Esophagus squamous epithelium (tissue), 5 donors: Measurements from ENCODE around the gene BGN. TPM values are rescaled to one million over a fixed set of nuclear protein-coding genes. Genes with fewer than 3 reads are reported as not detected.

Source experiments
- DNase-seq: peaks from one replicate; lab custom pipeline; 2025; lab: John Stamatoyannopoulos, UW
- H3K27ac ChIP-seq, 4 donors: fragments of 200-600 bp; sonication (generic); one replicate each; pipeline ENCODE4 v1.5.1; 2016 to 2019; ENCODE audit warnings: mild to moderate bottlenecking in 1 of 4
- H3K27me3 ChIP-seq, 4 donors: fragments of 200-600 bp; sonication (generic); 1 replicate in 3 of 4; 2 replicates in 1 of 4; pipeline versions ENCODE4 v1.5.1 to v1.6.0; 2017 to 2021; ENCODE audit warnings: antibody characterized with exemption in 1 of 4
- H3K36me3 ChIP-seq, 3 donors: fragments of 200-600 bp; sonication (generic); one replicate each; pipeline ENCODE4 v1.5.1; 2016 to 2019
- H3K4me1 ChIP-seq, 3 donors: fragments of 200-600 bp; sonication (generic); one replicate each; pipeline ENCODE4 v1.5.1; 2017 to 2019
- H3K4me3 ChIP-seq, 4 donors: fragments of 200-600 bp; sonication (generic); 1 replicate in 3 of 4; 2 replicates in 1 of 4; pipeline ENCODE4 v1.5.1; 2016 to 2019; ENCODE audit warnings: mild to moderate bottlenecking in 2 of 4, moderate library complexity in 1 of 4
- H3K9me3 ChIP-seq, 3 donors: fragments of 200-600 bp; sonication (generic); one replicate each; pipeline ENCODE4 v1.5.1; 2016 to 2019
- POLR2A ChIP-seq, 4 donors: fragments of 450-650 bp; IDR thresholded peaks; one replicate each; pipeline ENCODE4 v1.6.1; 2017; ENCODE audit warnings: antibody characterized with exemption in 4 of 4, mild to moderate bottlenecking in 4 of 4, moderate library complexity in 3 of 4
- WGBS, 2 donors: methylation state at CpG; one replicate each; pipeline ENCODE4 v1.1.5; 2018; 5-methylcytosine and 5-hydroxymethylcytosine counted together
- intact Hi-C: fragments of 100-400 bp; cut with DNase I; formaldehyde crosslinking; loops from one replicate; pipeline ENCODE4 v1.15.0; 2022
- total RNA-seq, 4 donors: library from RNA; depleted of rRNA; stranded (reverse); fragments of >200 nt; gene quantifications; one replicate each; pipeline ENCODE4 v1.1.0, GENCODE V29; 2016
- TF ChIP-seq, protein P1 (sequence below), 6 experiments: fragments of 450-650 bp in 4 of 6; fragments of 200-600 bp in 2 of 6; sonication (generic) in 2 of 6; IDR thresholded peaks; one replicate each; pipeline ENCODE4 v1.5.1; 2016 to 2019; ENCODE audit warnings: antibody characterized with exemption in 6 of 6, mild to moderate bottlenecking in 4 of 6, moderate library complexity in 4 of 6
- donor health status: DM: yes; HTN: yes; CAD: no.

BGN gene
- total RNA-seq, 4 donors from 2014 or later = 6.7 to 26.7 (median 15.7) TPM

- TF ChIP-seq POLR2A (IDR thresholded peaks at IDR 0.05) = no peak
- TF ChIP-seq, protein P1, sequence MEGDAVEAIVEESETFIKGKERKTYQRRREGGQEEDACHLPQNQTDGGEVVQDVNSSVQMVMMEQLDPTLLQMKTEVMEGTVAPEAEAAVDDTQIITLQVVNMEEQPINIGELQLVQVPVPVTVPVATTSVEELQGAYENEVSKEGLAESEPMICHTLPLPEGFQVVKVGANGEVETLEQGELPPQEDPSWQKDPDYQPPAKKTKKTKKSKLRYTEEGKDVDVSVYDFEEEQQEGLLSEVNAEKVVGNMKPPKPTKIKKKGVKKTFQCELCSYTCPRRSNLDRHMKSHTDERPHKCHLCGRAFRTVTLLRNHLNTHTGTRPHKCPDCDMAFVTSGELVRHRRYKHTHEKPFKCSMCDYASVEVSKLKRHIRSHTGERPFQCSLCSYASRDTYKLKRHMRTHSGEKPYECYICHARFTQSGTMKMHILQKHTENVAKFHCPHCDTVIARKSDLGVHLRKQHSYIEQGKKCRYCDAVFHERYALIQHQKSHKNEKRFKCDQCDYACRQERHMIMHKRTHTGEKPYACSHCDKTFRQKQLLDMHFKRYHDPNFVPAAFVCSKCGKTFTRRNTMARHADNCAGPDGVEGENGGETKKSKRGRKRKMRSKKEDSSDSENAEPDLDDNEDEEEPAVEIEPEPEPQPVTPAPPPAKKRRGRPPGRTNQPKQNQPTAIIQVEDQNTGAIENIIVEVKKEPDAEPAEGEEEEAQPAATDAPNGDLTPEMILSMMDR (IDR thresholded peaks at IDR 0.05) = no peak
- H3K36me3 ChIP-seq = no peaks in the 10 kb centered on the region
- intact Hi-C loops = no loop called here
Measured at GRCh38 chrX:153530411-153531129, 35.8 kb downstream of the BGN start.

DNA sequence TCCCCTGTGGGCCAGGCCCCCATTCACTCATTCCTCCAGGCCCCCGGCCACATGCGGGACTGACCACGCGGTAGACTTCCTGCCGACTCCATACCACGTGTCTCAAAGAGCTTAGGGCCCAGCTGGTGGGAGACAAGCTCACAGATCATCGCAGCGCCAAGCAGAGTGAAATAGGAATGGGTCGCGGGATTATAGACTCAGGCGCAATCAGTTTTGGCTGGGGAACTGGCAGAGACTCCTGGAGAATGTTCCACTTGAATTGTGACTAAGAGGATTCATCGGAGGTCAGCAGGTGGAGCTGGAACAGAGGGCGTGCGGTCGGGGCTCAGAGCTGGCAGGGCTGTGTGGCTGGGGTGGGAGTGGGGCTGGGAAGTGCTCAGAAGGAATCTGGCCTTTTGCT lies 38.3 kb downstream of the BGN start:
- Histone ChIP-seq H3K9me3 (no peaks in the 10 kb centered on the region), H3K27me3 (peaks cover 0 to 3% (median 0%) of the 10 kb centered on the region in 4 donors), H3K4me1 (no peaks in the 10 kb centered on the region), H3K4me3 (no peak overlapping the region), H3K27ac (no peak overlapping the region), H3K36me3 (no peaks in the 10 kb centered on the region)
- 74 to 82% methylated on average over 8 to 11 of the region's 15 CpGs for WGBS, 2 donors
- TF ChIP-seq POLR2A (IDR thresholded peaks at IDR 0.05) = no peak
- TF ChIP-seq, protein P1 (IDR thresholded peaks at IDR 0.05) = no peak
- intact Hi-C loops = no loop called here
- no peak for DNase-seq

More at GRCh38 chrX:153530411-153531129, 35.8 kb downstream of the BGN start:
- Histone ChIP-seq H3K4me1 (peaks cover 0 to 7% (median 0%) of the 10 kb centered on the region in 3 donors), H3K4me3 (no peak overlapping the region), H3K27ac (no peak overlapping the region), H3K27me3 (peaks cover 0 to 22% (median 0%) of the 10 kb centered on the region in 4 donors), H3K9me3 (no peaks in the 10 kb centered on the region)
- DNase-seq = no peak
- WGBS, 2 donors = 39% methylated on average over 7 of the region's 20 CpGs; no CpG with 5 or more reads in 1 of the 2 donors

DNA sequence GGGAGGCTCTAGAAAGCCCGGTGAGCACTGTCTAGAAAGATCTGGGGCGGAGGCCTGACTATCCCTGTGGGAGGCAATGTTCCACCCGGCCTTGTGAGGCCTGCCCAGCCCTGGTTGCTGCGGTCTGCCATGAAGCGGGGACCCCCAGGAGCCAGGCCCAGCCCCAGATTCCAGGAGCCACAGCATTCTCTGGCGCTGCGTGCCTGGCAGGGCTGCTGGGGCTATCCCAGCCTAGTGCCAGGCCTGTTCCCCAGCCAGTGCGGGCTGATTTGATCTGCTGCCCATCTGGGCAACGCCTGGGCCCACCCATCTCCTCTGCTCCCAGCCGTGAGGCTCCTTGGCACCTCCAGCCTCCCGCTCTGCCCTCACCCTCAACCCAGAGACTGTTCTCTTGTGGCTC lies 42.3 kb downstream of the BGN start:
- Histone ChIP-seq H3K36me3 (no peaks in the 10 kb centered on the region), H3K4me3 (no peak overlapping the region), H3K4me1 (peaks cover 0 to 3% (median 0%) of the 10 kb centered on the region in 3 donors), H3K27me3 (peaks cover 0 to 10% (median 0%) of the 10 kb centered on the region in 4 donors), H3K27ac (no peak overlapping the region), H3K9me3 (no peaks in the 10 kb centered on the region)
- no peak for DNase-seq
- 100% methylated on average over 1 of the region's 11 CpGs; no CpG with 5 or more reads in 1 of the 2 donors for WGBS, 2 donors
- no peak for TF ChIP-seq POLR2A (IDR thresholded peaks at IDR 0.05)
- TF ChIP-seq, protein P1 (IDR thresholded peaks at IDR 0.05) = no peak
- intact Hi-C loops = no loop called here

DNA sequence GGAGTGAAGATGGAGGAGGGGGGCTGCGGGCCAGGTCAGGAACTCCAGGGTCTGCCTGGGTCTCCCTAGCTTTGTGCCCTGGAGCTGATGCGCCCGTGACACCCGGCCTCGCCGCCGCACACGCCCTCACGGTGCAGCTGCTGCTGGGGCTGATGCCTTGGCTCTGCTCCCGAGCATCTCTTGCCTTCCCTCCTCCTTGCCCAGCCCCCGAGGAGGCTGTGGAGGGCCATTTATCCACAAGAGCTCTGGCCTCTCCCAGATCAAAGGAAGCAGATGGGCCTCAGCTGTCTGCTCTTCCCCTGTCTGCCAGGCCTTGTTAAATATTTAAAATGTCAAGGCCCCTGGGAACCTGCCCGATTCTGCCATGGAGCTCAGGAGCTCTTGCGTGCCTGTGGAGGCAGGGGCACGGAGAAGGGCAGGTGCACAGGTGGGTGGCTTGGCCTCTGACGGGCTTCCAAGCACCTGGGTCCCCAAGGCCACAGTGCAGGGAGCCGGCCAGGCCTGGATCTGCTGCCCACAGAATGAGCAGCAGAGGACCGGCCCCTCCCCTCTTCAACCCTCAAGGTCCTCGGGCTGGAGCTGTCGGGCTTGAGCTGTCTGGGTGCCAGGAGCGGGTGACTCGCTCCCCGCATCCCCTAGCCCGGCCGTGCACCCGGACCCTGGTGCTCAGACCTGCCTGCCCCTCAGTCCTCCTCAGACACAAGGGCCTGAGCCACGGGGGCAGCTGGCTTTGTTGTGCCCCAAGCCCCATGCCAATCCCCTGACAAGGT lies 42.9 kb downstream of the BGN start:
- no peak for DNase-seq
- WGBS, 2 donors = 77% methylated on average over 9 of the region's 26 CpGs; no CpG with 5 or more reads in 1 of the 2 donors
- Histone ChIP-seq H3K27me3 (peaks cover 0 to 10% (median 0%) of the 10 kb centered on the region in 4 donors), H3K9me3 (no peaks in the 10 kb centered on the region), H3K36me3 (no peaks in the 10 kb centered on the region), H3K27ac (no peak overlapping the region), H3K4me3 (no peak overlapping the region), H3K4me1 (peaks cover 0 to 3% (median 0%) of the 10 kb centered on the region in 3 donors)
- TF ChIP-seq POLR2A (IDR thresholded peaks at IDR 0.05) = no peak
- TF ChIP-seq, protein P1 (IDR thresholded peaks at IDR 0.05) = no peak
- intact Hi-C loops = no loop called here

GRCh38 chrX:153538424-153538823 lies 43.6 kb downstream of the BGN start:
- no peaks in the 10 kb centered on the region for H3K36me3 ChIP-seq
- no peak for TF ChIP-seq POLR2A (IDR thresholded peaks at IDR 0.05)
- TF ChIP-seq, protein P1 (IDR thresholded peaks at IDR 0.05) = no peak
- H3K27ac ChIP-seq = no peak overlapping the region
- no peak overlapping the region for H3K4me3 ChIP-seq
- peaks cover 0 to 10% (median 0%) of the 10 kb centered on the region in 4 donors for H3K27me3 ChIP-seq
- H3K9me3 ChIP-seq = no peaks in the 10 kb centered on the region
- no peak for DNase-seq
- peaks cover 0 to 3% (median 0%) of the 10 kb centered on the region in 3 donors for H3K4me1 ChIP-seq
- intact Hi-C loops = no loop called here
- WGBS, 2 donors = no CpG with 5 or more reads among the region's 17 CpGs
